Kidney epithelial cell (primary cell): ENCODE results near the gene ELOF1. TPM values are rescaled to one million over a fixed set of nuclear protein-coding genes. Genes with fewer than 3 reads are reported as not detected.
A peak's percentile ranks its signal among the peaks of the same experiment; 100 is the strongest.

Experiments used
- DNase-seq: peaks from one replicate; pipeline ENCODE4 v3.0.0-alpha.2; 2010; ENCODE audit warnings: low read depth
- H3K27me3 ChIP-seq: 2 replicates; pipeline ENCODE4 v1.6.0; 2011; ENCODE audit warnings: low read length; ENCODE audit not compliant: control insufficient read depth, insufficient read depth
- H3K36me3 ChIP-seq: 2 replicates; pipeline ENCODE4 v1.5.1; 2011; ENCODE audit warnings: low read length; ENCODE audit not compliant: control insufficient read depth, insufficient read depth
- H3K4me3 ChIP-seq: 2 replicates; pipeline ENCODE4 v1.5.1; 2011; ENCODE audit warnings: low read depth, mild to moderate bottlenecking, control low read depth, low read length
- total RNA-seq: library from RNA; depleted of rRNA; stranded (reverse); fragments of >200 nt; gene quantifications from 2 replicates; pipeline ENCODE4 v1.2.3, GENCODE V29; 2015
- TF ChIP-seq, protein P1 (sequence below): IDR thresholded peaks from 2 replicates; pipeline ENCODE4 v1.5.1; 2011; ENCODE audit warnings: mild to moderate bottlenecking, moderate library complexity, low read length, control low read depth, inconsistent platforms; ENCODE audit not compliant: insufficient read depth, poor library complexity, severe bottlenecking

The ELOF1 gene
- total RNA-seq, 1 donor from 2014 or later, result 69.6 TPM

- Histone ChIP-seq H3K27me3 (peaks cover 5% of the 10 kb centered on the region), H3K36me3 (no peaks in the 10 kb centered on the region), H3K4me3 (no peak overlapping the region)
- DNase-seq, result no peak
- TF ChIP-seq, protein P1, sequence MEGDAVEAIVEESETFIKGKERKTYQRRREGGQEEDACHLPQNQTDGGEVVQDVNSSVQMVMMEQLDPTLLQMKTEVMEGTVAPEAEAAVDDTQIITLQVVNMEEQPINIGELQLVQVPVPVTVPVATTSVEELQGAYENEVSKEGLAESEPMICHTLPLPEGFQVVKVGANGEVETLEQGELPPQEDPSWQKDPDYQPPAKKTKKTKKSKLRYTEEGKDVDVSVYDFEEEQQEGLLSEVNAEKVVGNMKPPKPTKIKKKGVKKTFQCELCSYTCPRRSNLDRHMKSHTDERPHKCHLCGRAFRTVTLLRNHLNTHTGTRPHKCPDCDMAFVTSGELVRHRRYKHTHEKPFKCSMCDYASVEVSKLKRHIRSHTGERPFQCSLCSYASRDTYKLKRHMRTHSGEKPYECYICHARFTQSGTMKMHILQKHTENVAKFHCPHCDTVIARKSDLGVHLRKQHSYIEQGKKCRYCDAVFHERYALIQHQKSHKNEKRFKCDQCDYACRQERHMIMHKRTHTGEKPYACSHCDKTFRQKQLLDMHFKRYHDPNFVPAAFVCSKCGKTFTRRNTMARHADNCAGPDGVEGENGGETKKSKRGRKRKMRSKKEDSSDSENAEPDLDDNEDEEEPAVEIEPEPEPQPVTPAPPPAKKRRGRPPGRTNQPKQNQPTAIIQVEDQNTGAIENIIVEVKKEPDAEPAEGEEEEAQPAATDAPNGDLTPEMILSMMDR, result no peak
Observed at GRCh38 chr19:11539495-11540365, 19.3 kb downstream of the ELOF1 start.

DNA sequence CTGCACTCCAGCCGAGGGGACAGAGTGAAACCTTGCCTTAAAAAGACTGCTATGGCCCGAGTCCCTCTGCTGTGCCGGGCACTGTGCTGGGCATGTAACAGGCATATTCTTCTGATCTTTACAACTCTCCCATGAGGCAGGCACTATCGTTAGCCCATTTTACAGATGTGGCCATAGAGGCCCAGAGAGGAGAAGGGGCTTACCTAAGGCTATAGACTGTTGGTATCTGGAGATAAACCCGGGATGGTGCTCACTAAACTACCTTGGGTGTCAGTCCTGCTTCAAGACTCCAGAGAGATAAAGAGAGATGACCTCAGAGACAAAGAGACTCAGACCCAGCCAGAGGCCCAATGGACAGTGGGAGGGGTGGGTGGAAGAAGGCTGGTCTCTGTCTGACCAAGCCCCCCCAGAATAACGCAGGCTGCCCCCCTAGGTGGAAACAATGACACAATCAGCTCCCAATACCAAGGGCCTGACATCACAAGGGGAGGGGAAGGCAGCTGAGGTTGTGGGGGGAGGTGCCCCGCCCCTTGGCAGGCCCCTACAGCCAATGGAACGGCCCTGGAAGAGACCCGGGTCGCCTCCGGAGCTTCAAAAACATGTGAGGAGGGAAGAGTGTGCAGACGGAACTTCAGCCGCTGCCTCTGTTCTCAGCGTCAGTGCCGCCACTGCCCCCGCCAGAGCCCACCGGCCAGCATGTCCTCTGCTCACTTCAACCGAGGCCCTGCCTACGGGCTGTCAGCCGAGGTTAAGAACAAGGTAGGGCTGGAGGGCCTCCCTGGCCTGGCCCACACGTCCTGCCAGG is 20.6 kb downstream of the ELOF1 start, which contains the start of gene CNN1:
Gene CNN1 (plus strand): TSS at position 620 of the 805 bp plus-strand sequence. CDS start 77 bp downstream, at position 697.
- TF ChIP-seq, protein P1, result no peak
- H3K27me3 ChIP-seq, result peaks cover 5% of the 10 kb centered on the region
- no peak within 1 kb of the TSS for H3K4me3 ChIP-seq
- no peaks in the 10 kb centered on the region for H3K36me3 ChIP-seq
- DNase-seq, result no peak

DNA sequence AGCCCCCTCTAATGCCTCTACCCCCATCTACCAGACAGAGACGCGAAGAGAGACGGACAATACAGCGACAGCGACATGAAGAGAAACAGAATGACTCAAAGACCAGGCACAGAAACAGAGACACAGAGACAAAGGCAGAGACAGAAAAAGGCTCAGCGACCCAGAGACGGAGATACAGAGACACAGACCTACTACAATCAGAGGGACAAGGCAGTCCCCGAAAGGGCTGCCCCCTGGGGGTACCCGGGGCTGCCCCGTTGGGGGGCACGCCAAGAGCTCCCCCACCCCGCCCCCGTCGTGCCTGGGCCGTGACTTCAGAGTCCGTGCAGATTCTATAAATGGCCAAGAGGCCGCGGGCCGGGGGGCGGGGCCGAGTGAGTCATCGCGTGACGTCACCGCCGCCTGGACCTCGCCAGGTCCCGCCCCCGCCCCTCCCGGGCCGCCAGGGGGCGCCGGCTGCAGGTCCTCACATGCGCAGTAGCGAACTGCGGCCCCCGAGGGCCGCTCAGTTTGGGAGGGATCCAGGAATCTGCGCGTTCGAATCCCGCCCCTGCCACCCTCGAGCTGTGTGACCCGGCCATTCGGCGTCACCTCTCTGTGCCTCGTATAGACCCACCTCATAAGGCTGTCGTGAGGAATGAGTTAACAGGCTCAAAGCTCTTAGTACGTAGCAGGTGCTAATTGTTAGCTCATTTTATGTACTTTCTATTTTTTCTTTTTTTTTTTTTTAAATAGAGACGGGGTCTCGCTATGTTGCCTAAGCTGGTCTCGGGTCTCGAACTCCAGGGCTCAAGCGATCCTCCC is 23.0 kb downstream of the ELOF1 start:
- H3K27me3 ChIP-seq, result peaks cover 5% of the 10 kb centered on the region
- TF ChIP-seq, protein P1, result peak; percentile 73
- no peak for DNase-seq

DNA sequence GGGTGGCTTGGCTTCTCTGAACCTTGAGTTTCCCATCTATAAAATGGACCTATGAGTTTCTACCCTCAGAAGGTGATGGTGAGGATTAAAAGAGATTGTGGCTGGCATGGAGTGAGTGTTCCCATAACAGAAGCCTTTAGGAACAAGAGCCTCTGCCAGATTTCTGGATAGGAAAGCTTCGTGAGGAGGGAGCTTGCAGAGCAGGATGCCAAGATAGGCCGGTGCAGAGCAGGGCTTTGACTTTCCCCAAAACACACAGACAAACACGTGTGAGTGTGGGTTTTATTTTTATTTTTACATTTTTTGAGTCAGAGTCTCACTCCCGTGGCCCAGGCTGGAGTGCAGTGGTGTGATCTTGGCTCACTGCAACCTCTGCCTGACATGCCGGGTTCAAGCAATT is 24.1 kb downstream of the ELOF1 start:
- H3K36me3 ChIP-seq, result no peaks in the 10 kb centered on the region
- peaks cover 5% of the 10 kb centered on the region for H3K27me3 ChIP-seq
- H3K4me3 ChIP-seq, result no peak overlapping the region
- TF ChIP-seq, protein P1, result no peak
- no peak for DNase-seq

More for the DNA sequence above, 23.0 kb downstream of the ELOF1 start:
- no peaks in the 10 kb centered on the region for H3K36me3 ChIP-seq
- H3K4me3 ChIP-seq, result peak overlapping the region; percentile 21

GRCh38 chr19:11534538-11534937 is 24.5 kb downstream of the ELOF1 start:
- Histone ChIP-seq H3K36me3 (no peaks in the 10 kb centered on the region), H3K27me3 (peaks cover 3% of the 10 kb centered on the region), H3K4me3 (no peak overlapping the region)
- TF ChIP-seq, protein P1, result no peak
- DNase-seq, result no peak
